Measurements from ENCODE around the gene LRRFIP2. TPM values are rescaled to one million over a fixed set of nuclear protein-coding genes. Genes with fewer than 3 reads are reported as not detected.
"Not testable (repeated sequence)": the region's sequence is repeated elsewhere in the genome, so short reads cannot be mapped to it uniquely, and the experiment has no call there.

Gene LRRFIP2
- total RNA-seq, 1 donor from 2014 or later, result 26.7 TPM

GRCh38 chr3:37183976-37184375 lies 9.6 kb upstream of the LRRFIP2 start:
- DNase-seq (ENCODE audit: low read depth in 2 of 2), result no peak

GRCh38 chr3:37183375-37183831 lies 9.0 kb upstream of the LRRFIP2 start:
- DNase-seq (ENCODE audit: low read depth in 2 of 2), result peak; percentile 44 to 89

GRCh38 chr3:37182816-37183215 lies 8.4 kb upstream of the LRRFIP2 start:
- DNase-seq (ENCODE audit: low read depth in 2 of 2), result no peak

- no peak for DNase-seq (ENCODE audit: low read depth in 2 of 2)
Observed at GRCh38 chr3:37181756-37182155, 7.4 kb upstream of the LRRFIP2 start.

GRCh38 chr3:37179144-37179967 lies 5.0 kb upstream of the LRRFIP2 start:
- no peak for DNase-seq (ENCODE audit: low read depth in 2 of 2)

- DNase-seq (ENCODE audit: low read depth in 2 of 2), result peak in 1 of 2 donors; percentile 63
Observed at GRCh38 chr3:37173806-37174205, 576 bp downstream of the LRRFIP2 start.

- no peak for DNase-seq (ENCODE audit: low read depth in 2 of 2)
Observed at GRCh38 chr3:37171144-37171543, 3.2 kb downstream of the LRRFIP2 start.

GRCh38 chr3:37170513-37170912 lies 3.9 kb downstream of the LRRFIP2 start:
- DNase-seq (ENCODE audit: low read depth in 2 of 2), result no peak

GRCh38 chr3:37170060-37170459 lies 4.3 kb downstream of the LRRFIP2 start:
- no peak for DNase-seq (ENCODE audit: low read depth in 2 of 2)

- no peak for DNase-seq (ENCODE audit: low read depth in 2 of 2)
Observed at GRCh38 chr3:37168896-37169295, 5.5 kb downstream of the LRRFIP2 start.

GRCh38 chr3:37163262-37164015 lies 10.9 kb downstream of the LRRFIP2 start:
- DNase-seq (ENCODE audit: low read depth in 2 of 2), result peak in 1 of 2 donors; percentile 54

GRCh38 chr3:37162501-37163245 lies 11.7 kb downstream of the LRRFIP2 start:
- no peak for DNase-seq (ENCODE audit: low read depth in 2 of 2)

- DNase-seq (ENCODE audit: low read depth in 2 of 2), result no peak
Observed at GRCh38 chr3:37161351-37161750, 13.0 kb downstream of the LRRFIP2 start.

- no peak for DNase-seq (ENCODE audit: low read depth in 2 of 2)
Observed at GRCh38 chr3:37155782-37156181, 18.6 kb downstream of the LRRFIP2 start.

- DNase-seq (ENCODE audit: low read depth in 2 of 2), result no peak
Observed at GRCh38 chr3:37154668-37155314, 19.6 kb downstream of the LRRFIP2 start.

- no peak for DNase-seq (ENCODE audit: low read depth in 2 of 2)
Observed at GRCh38 chr3:37150621-37151020, 23.8 kb downstream of the LRRFIP2 start.

GRCh38 chr3:37149257-37149656 lies 25.1 kb downstream of the LRRFIP2 start:
- DNase-seq (ENCODE audit: low read depth in 2 of 2), result no peak

- DNase-seq (ENCODE audit: low read depth in 2 of 2), result no peak
Observed at GRCh38 chr3:37148208-37148607, 26.2 kb downstream of the LRRFIP2 start.

- DNase-seq (ENCODE audit: low read depth in 2 of 2), result peak; percentile 18 to 31
Observed at GRCh38 chr3:37147666-37148065, 26.7 kb downstream of the LRRFIP2 start.

GRCh38 chr3:37146927-37147326 lies 27.5 kb downstream of the LRRFIP2 start:
- DNase-seq (ENCODE audit: low read depth in 2 of 2), result not testable (repeated sequence)

- no peak for DNase-seq (ENCODE audit: low read depth in 2 of 2)
Observed at GRCh38 chr3:37145611-37146010, 28.8 kb downstream of the LRRFIP2 start.
